Measurements from ENCODE around the gene OR2G3. TPM values are rescaled to one million over a fixed set of nuclear protein-coding genes. Genes with fewer than 3 reads are reported as not detected.

Gene OR2G3
- total RNA-seq (2014; rRNA removed; shearing (Covaris generic)) = not detected in 2 replicates
- not detected in 2 replicates for polyA plus RNA-seq (2015; cell fraction: cytosol; rRNA removed)
- not detected in 2 replicates for polyA plus RNA-seq (2015; cell fraction: nucleus; rRNA removed)

DNA sequence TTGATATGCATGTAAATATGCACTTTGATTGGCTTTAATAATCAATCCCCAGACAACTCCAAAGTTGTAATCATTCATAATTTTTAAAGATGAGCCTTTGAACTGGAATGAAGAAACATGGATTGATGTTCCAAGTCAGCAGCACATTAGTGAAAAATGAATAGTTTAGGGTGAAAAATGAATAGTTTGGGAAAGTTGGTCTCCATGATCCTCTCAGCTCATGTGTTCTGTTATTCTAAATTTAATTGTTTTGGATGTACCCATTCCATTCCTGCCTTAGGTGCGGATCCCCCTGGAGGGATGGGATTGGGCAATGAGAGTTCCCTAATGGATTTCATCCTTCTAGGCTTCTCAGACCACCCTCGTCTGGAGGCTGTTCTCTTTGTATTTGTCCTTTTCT is at the start of gene OR2G3:
Gene OR2G3 (plus strand): TSS at position 301 of the 400 bp plus-strand sequence. CDS start 0 bp downstream, at position 301.
- in situ Hi-C loops (cut with HindIII; ENCODE audit: low pct_unique_long_range_greater_than_20kb, low sequenced_read_pairs) = no loop called here
- DNase-seq (ENCODE audit: low read depth, low spot score) = no peak

DNA sequence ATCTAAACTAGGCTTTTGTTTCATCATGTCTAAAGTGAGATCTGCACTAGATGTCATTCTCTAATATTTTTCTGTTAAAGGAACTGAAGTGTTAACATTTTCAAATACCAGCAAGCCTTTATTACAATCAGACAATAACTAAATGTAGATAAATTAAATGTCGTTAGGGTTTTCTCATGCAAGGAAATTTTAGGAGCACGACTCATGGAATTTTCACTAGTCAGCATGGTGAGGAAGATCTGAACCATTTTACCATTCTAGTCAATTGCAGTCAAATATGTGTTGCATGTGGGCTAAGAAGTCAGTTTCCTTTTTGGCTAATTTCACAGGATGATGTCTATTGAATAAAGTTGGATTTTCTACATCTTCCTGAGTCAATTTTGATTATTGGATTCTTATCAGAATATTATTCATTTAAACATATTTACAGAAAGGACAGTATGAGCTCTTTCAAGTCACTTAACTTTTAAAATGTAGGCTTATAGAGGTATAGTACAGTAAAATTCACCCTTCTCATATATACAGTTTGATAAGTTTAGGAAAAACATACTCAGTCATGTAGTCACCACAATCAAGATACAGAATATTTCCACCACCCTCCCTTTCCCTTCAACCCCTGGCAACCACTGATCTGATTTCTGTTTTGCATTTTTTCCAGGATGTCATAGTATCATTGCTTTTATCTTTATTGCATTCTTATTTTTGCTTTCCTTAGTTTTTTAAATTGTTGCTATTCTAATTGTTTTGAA is 47.3 kb upstream of the OR2G3 start:
- DNase-seq (ENCODE audit: low read depth, low spot score) = no peak
- in situ Hi-C loops (cut with HindIII; ENCODE audit: low pct_unique_long_range_greater_than_20kb, low sequenced_read_pairs) = no loop called here

DNA sequence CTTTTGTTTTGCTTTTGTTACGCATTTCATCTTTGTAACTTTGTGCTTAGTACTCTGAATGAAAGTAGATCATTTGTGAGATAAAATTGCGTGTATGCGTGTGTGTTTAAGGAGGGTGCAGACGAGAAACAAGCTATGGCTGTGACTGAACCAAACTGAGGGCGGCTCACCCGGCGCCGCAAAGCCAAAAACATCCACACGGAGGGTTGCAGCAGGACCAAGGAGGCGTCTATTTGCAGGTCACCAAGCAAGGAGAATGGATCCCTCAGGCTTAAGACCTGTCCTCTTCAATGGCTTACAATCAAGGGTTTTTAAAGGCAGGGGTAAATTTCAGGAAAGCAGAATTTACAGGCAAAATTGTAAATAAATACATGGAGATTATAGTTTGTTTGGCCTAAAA is 43.7 kb upstream of the OR2G3 start:
- no peak for DNase-seq (ENCODE audit: low read depth, low spot score)
- in situ Hi-C loops (cut with HindIII; ENCODE audit: low pct_unique_long_range_greater_than_20kb, low sequenced_read_pairs) = no loop called here

DNA sequence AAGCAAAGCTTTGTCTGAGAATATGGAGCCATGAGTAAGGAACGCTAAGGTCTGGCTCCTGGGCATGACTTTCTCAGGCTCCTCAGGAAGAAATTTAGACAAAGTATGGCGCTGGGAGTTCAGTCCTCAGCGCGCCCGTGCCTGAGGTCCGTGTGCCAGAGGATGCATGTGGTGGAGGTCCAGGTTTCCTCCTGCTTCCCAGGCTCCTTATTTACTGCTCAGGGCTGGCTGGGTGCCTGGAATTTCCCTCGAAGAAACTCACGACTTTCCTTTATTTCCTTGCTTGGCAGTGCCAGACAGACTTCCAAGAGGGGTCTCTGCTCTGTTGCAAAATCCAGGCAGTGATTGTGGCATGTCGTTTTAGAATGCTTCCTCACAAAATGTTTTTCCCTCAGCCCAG is 43.2 kb upstream of the OR2G3 start:
- DNase-seq (ENCODE audit: low read depth, low spot score) = no peak
- in situ Hi-C loops (cut with HindIII; ENCODE audit: low pct_unique_long_range_greater_than_20kb, low sequenced_read_pairs) = no loop called here

DNA sequence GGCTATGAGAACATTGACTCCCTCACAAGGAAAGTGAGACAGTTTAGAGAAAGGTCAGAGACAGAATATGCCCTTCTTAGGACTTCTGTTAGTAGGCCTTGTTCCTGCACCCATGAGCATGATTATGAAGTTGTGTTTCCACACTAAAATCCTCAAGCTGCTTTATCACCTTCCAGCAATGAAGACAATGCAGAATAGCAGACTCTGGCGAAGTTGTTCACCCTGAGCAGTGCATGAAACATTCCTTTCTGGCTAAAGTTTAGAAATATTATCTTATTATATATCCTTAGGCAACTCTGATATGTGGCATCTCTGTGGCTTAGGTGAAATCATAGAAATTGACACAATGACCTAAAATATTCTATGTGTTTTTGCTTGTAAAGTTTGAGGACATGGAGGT is 31.1 kb upstream of the OR2G3 start:
- in situ Hi-C loops (cut with HindIII; ENCODE audit: low pct_unique_long_range_greater_than_20kb, low sequenced_read_pairs) = no loop called here
- no peak for DNase-seq (ENCODE audit: low read depth, low spot score)

- in situ Hi-C loops (cut with HindIII; ENCODE audit: low pct_unique_long_range_greater_than_20kb, low sequenced_read_pairs) = no loop called here
These were observed 30.7 kb upstream of the OR2G3 start for GRCh38 chr1:247574664-247575063.

GRCh38 chr1:247576514-247576913 is 28.9 kb upstream of the OR2G3 start:
- DNase-seq (ENCODE audit: low read depth, low spot score) = peak; percentile 39

More at GRCh38 chr1:247574664-247575063, 30.7 kb upstream of the OR2G3 start:
- no peak for DNase-seq (ENCODE audit: low read depth, low spot score)

GRCh38 chr1:247578946-247579460 is 26.4 kb upstream of the OR2G3 start:
- no peak for DNase-seq (ENCODE audit: low read depth, low spot score)
- in situ Hi-C loops (cut with HindIII; ENCODE audit: low pct_unique_long_range_greater_than_20kb, low sequenced_read_pairs) = no loop called here

More at GRCh38 chr1:247576514-247576913, 28.9 kb upstream of the OR2G3 start:
- in situ Hi-C loops (cut with HindIII; ENCODE audit: low pct_unique_long_range_greater_than_20kb, low sequenced_read_pairs) = no loop called here

GRCh38 chr1:247588060-247588459 is 17.3 kb upstream of the OR2G3 start, which contains the start of gene OR2G2:
TSS of gene OR2G2 (plus strand) at chr1:247588360. CDS start at chr1:247588360, 0 bp downstream.
- in situ Hi-C loops (cut with HindIII; ENCODE audit: low pct_unique_long_range_greater_than_20kb, low sequenced_read_pairs) = no loop called here
- no peak for DNase-seq (ENCODE audit: low read depth, low spot score)

DNA sequence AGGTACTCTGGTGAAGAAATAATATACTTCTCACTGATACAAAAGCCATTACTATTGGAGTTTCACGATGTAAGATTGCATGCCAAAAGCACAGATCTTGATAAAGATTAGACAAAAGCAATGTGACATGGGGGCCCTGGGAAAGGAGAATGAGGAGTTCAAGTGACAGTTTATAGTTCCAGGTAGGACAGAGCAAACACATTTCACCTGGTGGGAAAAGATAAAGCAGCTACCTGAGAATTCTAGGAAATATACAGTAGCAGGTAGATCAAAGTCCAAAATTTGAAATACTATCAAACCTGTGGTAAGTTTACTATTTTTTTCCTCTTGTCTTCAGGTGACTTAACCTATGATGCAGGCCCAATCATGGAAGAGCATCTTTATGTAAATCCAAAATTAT is 8.0 kb downstream of the OR2G3 start:
- in situ Hi-C loops (cut with HindIII; ENCODE audit: low pct_unique_long_range_greater_than_20kb, low sequenced_read_pairs) = no loop called here
- DNase-seq (ENCODE audit: low read depth, low spot score) = no peak

DNA sequence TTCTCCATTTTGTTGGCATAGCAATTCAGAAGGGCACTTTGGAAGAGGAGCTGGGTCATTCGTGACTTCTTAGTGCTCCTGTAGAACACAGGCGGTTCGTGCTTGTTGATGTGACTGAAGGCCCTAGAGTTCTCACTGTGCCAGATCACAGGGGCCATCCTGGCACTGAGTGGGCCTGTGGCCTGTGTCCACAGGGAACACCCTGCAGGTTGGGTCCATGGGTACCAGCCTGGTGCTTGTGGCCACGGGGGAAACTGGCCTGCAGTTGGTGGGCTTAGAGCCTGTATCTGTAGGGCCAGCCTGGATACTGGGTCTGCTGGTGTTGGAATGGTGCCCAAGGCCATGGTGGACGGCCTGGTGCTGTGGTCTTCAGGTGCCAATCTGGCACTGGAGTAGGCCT is 9.2 kb downstream of the OR2G3 start:
- no peak for DNase-seq (ENCODE audit: low read depth, low spot score)
- in situ Hi-C loops (cut with HindIII; ENCODE audit: low pct_unique_long_range_greater_than_20kb, low sequenced_read_pairs) = no loop called here

- in situ Hi-C loops (cut with HindIII; ENCODE audit: low pct_unique_long_range_greater_than_20kb, low sequenced_read_pairs) = no loop called here
- DNase-seq (ENCODE audit: low read depth, low spot score) = no peak
These were observed 22.6 kb downstream of the OR2G3 start for GRCh38 chr1:247627951-247628350.

- DNase-seq (ENCODE audit: low read depth, low spot score) = no peak
- in situ Hi-C loops (cut with HindIII; ENCODE audit: low pct_unique_long_range_greater_than_20kb, low sequenced_read_pairs) = no loop called here
These were observed 32.6 kb downstream of the OR2G3 start for GRCh38 chr1:247638011-247638410.

- DNase-seq (ENCODE audit: low read depth, low spot score) = no peak
- in situ Hi-C loops (cut with HindIII; ENCODE audit: low pct_unique_long_range_greater_than_20kb, low sequenced_read_pairs) = no loop called here
These were observed 33.4 kb downstream of the OR2G3 start for GRCh38 chr1:247638781-247639180.

- DNase-seq (ENCODE audit: low read depth, low spot score) = peak; percentile 8
- in situ Hi-C loops (cut with HindIII; ENCODE audit: low pct_unique_long_range_greater_than_20kb, low sequenced_read_pairs) = no loop called here
These were observed 34.1 kb downstream of the OR2G3 start for GRCh38 chr1:247639381-247639981.

- in situ Hi-C loops (cut with HindIII; ENCODE audit: low pct_unique_long_range_greater_than_20kb, low sequenced_read_pairs) = no loop called here
- DNase-seq (ENCODE audit: low read depth, low spot score) = no peak
These were observed 37.4 kb downstream of the OR2G3 start for GRCh38 chr1:247642742-247643141.

DNA sequence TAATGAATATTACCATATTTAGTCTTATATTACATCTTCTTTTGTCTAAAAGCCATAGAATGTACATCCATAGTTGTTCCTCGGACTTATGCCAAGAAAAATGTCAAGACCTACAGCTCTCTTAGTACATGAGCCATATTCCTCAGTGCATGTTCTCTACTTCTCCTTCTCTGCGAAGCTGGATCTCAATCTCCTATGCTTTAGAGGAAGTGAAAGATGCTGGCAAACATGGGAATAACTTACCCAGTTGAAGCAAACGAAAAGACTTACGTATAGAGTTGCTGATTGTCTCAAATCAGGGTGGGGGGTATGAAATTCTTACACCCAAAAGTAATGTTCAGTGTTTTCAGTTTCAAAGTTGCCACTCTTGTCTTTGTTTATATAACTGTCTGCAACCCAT is 41.5 kb downstream of the OR2G3 start:
- in situ Hi-C loops (cut with HindIII; ENCODE audit: low pct_unique_long_range_greater_than_20kb, low sequenced_read_pairs) = no loop called here
- no peak for DNase-seq (ENCODE audit: low read depth, low spot score)

GRCh38 chr1:247647864-247648263 is 42.5 kb downstream of the OR2G3 start:
- DNase-seq (ENCODE audit: low read depth, low spot score) = no peak
- in situ Hi-C loops (cut with HindIII; ENCODE audit: low pct_unique_long_range_greater_than_20kb, low sequenced_read_pairs) = no loop called here

GRCh38 chr1:247653040-247653439 is 47.7 kb downstream of the OR2G3 start:
- DNase-seq (ENCODE audit: low read depth, low spot score) = no peak
- in situ Hi-C loops (cut with HindIII; ENCODE audit: low pct_unique_long_range_greater_than_20kb, low sequenced_read_pairs) = no loop called here

Data from SK-MEL-5 (cell line).